Testis (tissue), 5 donors: ENCODE results near the gene SYMPK. TPM values are rescaled to one million over a fixed set of nuclear protein-coding genes. Genes with fewer than 3 reads are reported as not detected.

Source experiments
- DNase-seq: peaks from one replicate; pipeline ENCODE4 v3.0.0-alpha.2; 2019
- H3K27ac ChIP-seq, 2 donors: fragments of 200-600 bp; sonication (generic); one replicate each; pipeline ENCODE4 v1.5.1; 2019
- H3K27me3 ChIP-seq: fragments of 200-600 bp; sonication (generic); one replicate; pipeline ENCODE4 v1.5.1; 2019
- H3K36me3 ChIP-seq: fragments of 200-600 bp; sonication (generic); one replicate; pipeline ENCODE4 v1.5.1; 2017; ENCODE audit warnings: low read depth; ENCODE audit errors: missing control alignments
- H3K4me1 ChIP-seq: fragments of 200-600 bp; sonication (generic); one replicate; pipeline ENCODE4 v1.5.1; 2019
- H3K4me3 ChIP-seq, 2 donors: fragments of 200-600 bp; sonication (generic); one replicate each; pipeline ENCODE4 v1.5.1; 2017 to 2019
- H3K9me3 ChIP-seq: fragments of 200-600 bp; sonication (generic); one replicate; pipeline ENCODE4 v1.5.1; 2017
- POLR2A ChIP-seq: fragments of 450-650 bp; IDR thresholded peaks from one replicate; pipeline ENCODE4 v1.6.1; 2017; ENCODE audit warnings: antibody characterized with exemption, mild to moderate bottlenecking, moderate library complexity
- WGBS, 2 donors: methylation state at CpG; one replicate each; pipeline ENCODE4 v1.1.5; 2018; 5-methylcytosine and 5-hydroxymethylcytosine counted together
- intact Hi-C: fragments of 100-400 bp; cut with DNase I; formaldehyde crosslinking; loops from one replicate; pipeline ENCODE4 v1.15.1; 2023; ENCODE audit warnings: low total_unique reads
- long read RNA-seq, 2 donors: transcript quantifications; one replicate each; lab custom pipeline, GENCODE V29; 2026
- polyA plus RNA-seq: library from polyadenylated mRNA; stranded (reverse); fragments of 350-450 nt; fragmentation: Illumina TruSeq; extraction: RNeasy Lipid Tissue Mini Kit (QIAGEN cat#74804); gene quantifications from one replicate; pipeline ENCODE4 v1.2.3, GENCODE V29; 2014; ENCODE audit warnings: low read depth, low replicate concordance; ENCODE audit not compliant: insufficient read depth
- total RNA-seq, 2 donors: library from RNA; depleted of rRNA; stranded (reverse); fragments of >200 nt; gene quantifications; one replicate each; pipeline ENCODE4 v1.2.3, GENCODE V29; 2016
- TF ChIP-seq, protein P1 (sequence below), 3 experiments: fragments of 450-650 bp in 2 of 3; fragments of 200-600 bp in 1 of 3; sonication (generic) in 1 of 3; IDR thresholded peaks; one replicate each; pipeline ENCODE4 v1.5.1; 2016 to 2019; ENCODE audit warnings: antibody characterized with exemption in 3 of 3, mild to moderate bottlenecking in 2 of 3, moderate library complexity in 1 of 3

SYMPK gene
- 100 to 1,000 TPM; 123 to 142 TPM for total RNA-seq
- 195 TPM for polyA plus RNA-seq
- long read RNA-seq, donor 1, full-length matches to known transcripts: 6 of 16 reads
- long read RNA-seq, donor 1, partial matches to known transcripts: 10 of 16 reads
- long read RNA-seq, donor 1, other reads (novel, unspliced or antisense): 0 of 16 reads
- long read RNA-seq, donor 2, partial matches to known transcripts: 0 of 1 reads
- long read RNA-seq, donor 2, other reads (novel, unspliced or antisense): 0 of 1 reads

DNA sequence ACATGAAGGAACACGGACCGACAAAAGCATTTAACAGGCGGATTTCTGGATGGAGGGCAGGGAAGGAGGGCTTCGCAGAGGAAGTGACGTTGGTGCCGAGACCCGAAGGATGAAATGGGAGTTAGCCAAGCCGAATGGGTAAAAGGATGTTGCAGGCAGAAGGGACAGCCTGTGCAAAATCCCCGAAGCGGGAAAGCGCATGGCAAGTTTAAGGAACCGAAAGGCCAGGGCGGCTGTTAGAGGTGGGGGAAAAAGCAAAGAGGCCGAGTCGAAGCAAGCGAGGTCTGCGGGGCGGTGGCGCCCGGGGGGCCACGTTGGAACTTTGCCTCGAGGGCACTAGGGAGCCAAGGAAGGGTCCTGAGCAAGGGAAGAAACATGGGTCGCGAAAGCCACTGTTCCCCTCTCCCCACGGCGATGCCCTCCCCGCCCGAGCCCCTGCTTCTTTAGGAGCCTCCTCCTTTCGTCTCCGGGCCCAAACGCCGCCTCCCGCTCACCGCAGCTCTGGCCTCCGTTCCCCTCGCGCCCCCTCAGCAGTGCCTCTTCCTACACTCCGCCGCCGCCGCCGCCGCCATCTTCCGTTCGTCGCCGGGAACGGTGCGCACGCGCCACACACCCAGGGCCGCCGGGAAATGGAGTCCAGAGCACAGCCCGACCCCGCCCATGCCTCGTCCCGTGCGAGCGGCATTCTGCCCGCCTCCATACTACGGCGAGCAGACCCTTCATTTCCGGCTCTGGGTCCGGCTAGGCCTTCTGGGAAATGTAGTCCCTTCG, at the start of gene SYMPK:
Gene SYMPK (minus strand): TSS at position 584 of the 771 bp plus-strand sequence. CDS start 8,652 bp downstream, outside the sequence.
- DNase-seq: peak; percentile 99
- TF ChIP-seq, protein P1, sequence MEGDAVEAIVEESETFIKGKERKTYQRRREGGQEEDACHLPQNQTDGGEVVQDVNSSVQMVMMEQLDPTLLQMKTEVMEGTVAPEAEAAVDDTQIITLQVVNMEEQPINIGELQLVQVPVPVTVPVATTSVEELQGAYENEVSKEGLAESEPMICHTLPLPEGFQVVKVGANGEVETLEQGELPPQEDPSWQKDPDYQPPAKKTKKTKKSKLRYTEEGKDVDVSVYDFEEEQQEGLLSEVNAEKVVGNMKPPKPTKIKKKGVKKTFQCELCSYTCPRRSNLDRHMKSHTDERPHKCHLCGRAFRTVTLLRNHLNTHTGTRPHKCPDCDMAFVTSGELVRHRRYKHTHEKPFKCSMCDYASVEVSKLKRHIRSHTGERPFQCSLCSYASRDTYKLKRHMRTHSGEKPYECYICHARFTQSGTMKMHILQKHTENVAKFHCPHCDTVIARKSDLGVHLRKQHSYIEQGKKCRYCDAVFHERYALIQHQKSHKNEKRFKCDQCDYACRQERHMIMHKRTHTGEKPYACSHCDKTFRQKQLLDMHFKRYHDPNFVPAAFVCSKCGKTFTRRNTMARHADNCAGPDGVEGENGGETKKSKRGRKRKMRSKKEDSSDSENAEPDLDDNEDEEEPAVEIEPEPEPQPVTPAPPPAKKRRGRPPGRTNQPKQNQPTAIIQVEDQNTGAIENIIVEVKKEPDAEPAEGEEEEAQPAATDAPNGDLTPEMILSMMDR (IDR thresholded peaks at IDR 0.05): peak in 2 of 3 experiments; percentile 5 to 17
- peak; percentile 28 for TF ChIP-seq POLR2A
- Histone ChIP-seq H3K36me3 (no peaks in the 10 kb centered on the region), H3K27me3 (no peaks in the 10 kb centered on the region), H3K4me3 (peak within 1 kb of the TSS; percentile 85 to 86), H3K9me3 (no peaks in the 10 kb centered on the region), H3K4me1 (peaks cover 14% of the 10 kb centered on the region), H3K27ac (peak within 1 kb of the TSS; percentile 90 to 93)
- WGBS, 2 donors: 0% methylated on average over 50 to 65 of the region's 65 CpGs
- intact Hi-C loops: no loop called here

DNA sequence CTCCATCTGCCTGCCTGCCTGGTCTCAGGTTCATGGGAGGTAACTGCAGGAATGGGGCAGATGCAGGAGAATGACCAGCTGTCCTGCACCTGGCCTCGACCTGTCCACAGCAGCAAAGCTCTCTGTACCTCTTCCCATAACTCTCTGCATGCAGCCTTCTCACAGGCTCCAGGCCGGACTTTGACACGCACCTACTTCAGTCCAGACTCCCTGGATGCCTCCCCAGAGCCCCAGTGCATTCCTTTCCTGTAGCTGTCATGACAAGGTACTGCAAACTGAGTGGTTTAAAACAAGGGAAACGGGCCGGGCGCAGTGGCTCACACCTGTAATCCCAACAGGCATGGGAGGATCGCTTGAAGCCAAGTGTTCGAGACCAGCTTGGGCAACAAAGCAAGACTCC, 48.3 kb upstream of the SYMPK start:
- 76 to 77% methylated on average over 8 of the region's 8 CpGs for WGBS, 2 donors
- Histone ChIP-seq H3K27ac (no peak overlapping the region), H3K36me3 (no peaks in the 10 kb centered on the region), H3K27me3 (no peaks in the 10 kb centered on the region), H3K4me3 (no peak overlapping the region), H3K4me1 (no peaks in the 10 kb centered on the region), H3K9me3 (no peaks in the 10 kb centered on the region)
- DNase-seq: no peak
- TF ChIP-seq, protein P1 (IDR thresholded peaks at IDR 0.05): no peak
- no peak for TF ChIP-seq POLR2A
- intact Hi-C loops: no loop called here

DNA sequence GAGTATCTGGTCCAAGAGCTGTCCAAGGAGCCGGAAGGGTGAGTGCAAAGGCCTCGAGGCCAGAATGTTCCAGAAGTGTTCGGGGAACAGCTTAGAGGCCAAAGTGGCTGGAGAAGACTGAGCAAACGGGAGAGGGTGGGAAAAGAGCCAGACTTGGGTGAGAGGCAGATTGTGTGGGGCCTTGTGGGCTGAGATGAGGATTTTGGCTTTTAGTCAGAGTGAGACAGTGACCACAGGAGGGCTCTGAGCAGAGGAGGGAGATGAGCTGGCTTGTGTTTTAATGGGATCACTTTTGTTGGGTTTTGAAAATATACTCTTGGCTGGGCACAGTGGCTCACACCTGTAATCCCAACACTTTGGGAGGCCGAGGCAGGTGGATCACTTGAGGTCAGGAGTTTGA, 46.0 kb upstream of the SYMPK start:
- TF ChIP-seq, protein P1 (IDR thresholded peaks at IDR 0.05): no peak
- TF ChIP-seq POLR2A: no peak
- Histone ChIP-seq H3K4me3 (no peak overlapping the region), H3K27me3 (no peaks in the 10 kb centered on the region), H3K36me3 (no peaks in the 10 kb centered on the region), H3K9me3 (no peaks in the 10 kb centered on the region), H3K4me1 (no peaks in the 10 kb centered on the region), H3K27ac (no peak overlapping the region)
- DNase-seq: no peak
- 68 to 73% methylated on average over 5 of the region's 5 CpGs for WGBS, 2 donors
- intact Hi-C loops: no loop called here

DNA sequence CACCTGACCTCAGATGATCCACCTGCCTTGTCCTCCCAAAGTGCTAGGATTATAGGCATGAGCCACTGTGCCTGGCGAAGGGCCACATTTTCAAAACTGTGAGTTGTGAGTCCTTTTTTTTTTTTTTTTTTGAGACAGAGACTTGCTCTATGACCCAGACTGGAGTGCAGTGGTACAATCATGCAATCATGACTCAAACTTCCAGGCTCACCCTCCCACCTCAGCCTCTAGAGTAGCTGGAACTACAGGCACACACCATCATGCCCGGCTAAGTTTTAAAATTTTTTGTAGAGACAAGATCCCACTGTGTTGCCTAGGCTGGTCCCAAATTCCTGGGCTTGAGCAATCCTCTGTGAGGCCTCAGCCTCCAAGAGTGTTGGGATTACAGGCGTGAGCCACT, 43.3 kb upstream of the SYMPK start:
- H3K27ac ChIP-seq: no peak overlapping the region
- DNase-seq: no peak
- peaks cover 5% of the 10 kb centered on the region for H3K4me1 ChIP-seq
- TF ChIP-seq, protein P1 (IDR thresholded peaks at IDR 0.05): no peak
- no peak for TF ChIP-seq POLR2A
- intact Hi-C loops: no loop called here
- H3K4me3 ChIP-seq: no peak overlapping the region
- 89 to 97% methylated on average over 3 of the region's 3 CpGs for WGBS, 2 donors
- H3K36me3 ChIP-seq: no peaks in the 10 kb centered on the region
- H3K9me3 ChIP-seq: no peaks in the 10 kb centered on the region
- H3K27me3 ChIP-seq: no peaks in the 10 kb centered on the region
